ENCODE data around the gene PRR19. TPM values are rescaled to one million over a fixed set of nuclear protein-coding genes. Genes with fewer than 3 reads are reported as not detected.

The PRR19 gene
- total RNA-seq, 2 donors from 2014 or later, result 0.12 to 0.16 TPM

DNA sequence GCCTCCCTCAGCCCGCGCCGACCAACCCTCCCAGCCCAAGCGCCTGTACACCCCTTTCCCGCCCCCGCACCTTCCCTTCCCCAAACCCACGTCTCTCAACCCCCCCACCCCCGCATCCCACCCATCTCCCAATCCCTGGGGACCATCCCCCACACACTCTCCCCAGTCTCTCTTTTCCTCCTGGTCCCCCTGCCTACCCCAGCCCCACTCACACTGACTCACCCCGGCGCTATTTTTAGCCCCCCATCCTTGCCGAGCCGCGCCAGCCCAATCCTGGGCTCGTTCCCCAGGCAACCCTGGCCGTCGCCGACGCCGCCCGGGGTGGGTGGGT lies 21.2 kb upstream of the PRR19 start:
- ATAC-seq, result peak; percentile 17 to 50
- intact Hi-C loops (cut with DNase I), result no loop called here
- no peak for DNase-seq

DNA sequence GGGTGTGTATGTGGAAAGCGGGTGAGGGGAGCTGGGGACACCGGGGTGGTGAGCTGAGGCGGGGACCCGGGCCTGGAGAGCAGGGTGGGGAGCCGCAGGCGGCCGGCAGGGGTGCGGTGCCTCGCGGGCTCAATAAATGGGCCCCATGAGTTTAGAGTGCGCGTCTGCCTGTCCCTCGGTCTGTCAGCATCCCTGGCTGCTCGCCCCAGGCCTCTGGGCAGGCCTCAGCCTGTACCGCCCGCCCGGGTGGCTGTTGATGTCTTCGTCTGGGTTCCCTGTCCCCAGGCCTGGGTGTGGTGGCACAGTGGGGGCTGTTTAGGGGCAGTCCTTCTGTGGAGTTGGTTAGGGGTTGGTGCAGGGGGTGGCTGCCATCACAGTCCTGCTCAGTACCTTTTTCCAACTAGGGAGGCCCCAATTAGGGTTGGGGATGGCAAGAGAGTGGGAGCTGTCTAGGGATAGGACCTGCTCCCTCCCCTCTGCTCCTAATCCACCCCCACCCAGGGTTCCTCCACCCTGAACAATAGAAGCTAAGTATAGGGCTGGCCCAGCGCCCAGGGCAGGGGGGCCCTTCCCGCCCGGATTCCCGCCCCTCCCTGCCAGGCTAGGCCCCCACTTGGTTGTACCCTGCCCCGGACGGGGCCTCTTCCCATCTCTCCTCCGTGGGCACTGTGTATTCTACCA lies 20.6 kb upstream of the PRR19 start:
- intact Hi-C loops (cut with DNase I), result no loop called here
- ATAC-seq, result peak in 1 of 2 donors; percentile 0
- DNase-seq, result peak; percentile 74

DNA sequence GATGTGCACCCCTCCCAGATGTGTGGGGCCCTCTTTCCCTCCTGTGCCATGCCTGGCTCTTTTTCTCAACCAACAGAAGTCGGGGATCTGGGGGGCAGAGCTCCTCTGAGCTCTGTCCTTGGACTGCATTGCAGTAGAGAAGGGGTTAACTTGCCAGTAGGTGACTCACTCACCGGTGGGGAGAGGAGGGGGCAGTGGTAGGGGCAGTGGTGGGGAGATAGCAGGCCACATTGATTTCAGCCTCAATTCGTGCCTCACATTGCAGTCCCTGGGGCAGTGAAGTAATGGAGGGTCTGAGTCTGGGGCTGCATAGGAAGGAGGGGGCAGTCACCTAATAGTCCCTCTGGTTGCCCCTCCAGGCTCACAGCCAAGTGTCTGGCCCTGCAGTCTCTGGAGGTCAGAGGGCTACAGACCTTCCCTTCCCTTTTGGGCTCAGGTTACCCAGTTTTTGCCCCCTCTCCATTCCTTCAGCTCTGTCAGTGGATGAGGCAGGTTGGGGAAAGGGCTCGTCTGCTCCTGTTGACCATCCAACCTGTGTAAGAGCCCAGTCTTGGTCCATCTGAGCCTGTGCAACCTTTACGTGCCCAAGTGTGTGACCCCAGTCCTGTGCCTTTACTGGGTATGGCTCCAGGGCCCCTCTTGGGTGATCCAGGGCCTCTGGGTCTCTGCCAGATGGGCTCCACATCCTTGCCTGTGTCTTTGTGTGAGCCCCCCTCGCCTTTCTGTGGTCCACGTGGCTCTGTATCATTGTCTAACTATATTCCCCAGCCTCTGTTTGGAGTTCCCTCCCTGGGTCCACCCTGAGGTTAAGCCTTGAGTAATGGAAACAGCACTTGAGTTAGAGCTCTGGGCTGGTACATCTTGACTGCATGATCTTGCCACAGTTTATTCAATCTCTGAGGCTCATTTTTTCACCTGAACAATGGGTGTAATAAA lies 19.8 kb upstream of the PRR19 start:
- ATAC-seq (no peak), DNase-seq (no peak)
- intact Hi-C loops (cut with DNase I), result no loop called here

DNA sequence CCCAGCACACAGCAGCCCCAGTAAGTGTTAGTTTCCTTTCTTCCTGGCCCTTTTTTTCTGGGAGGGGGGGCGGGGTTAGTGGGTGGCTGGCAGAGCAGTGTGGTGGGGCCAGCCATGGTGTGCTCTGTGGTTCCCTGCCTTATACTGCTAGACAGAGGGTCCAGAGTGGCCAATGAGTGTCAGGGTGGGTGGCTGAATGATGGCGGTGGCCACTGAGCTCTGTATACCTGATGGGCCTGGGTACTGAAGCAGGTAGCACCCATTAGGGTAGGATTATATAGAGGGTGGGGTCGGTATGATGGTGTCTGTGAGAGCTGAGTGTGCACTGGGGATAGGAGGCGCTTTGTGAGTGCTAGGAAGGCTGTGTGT lies 19.1 kb upstream of the PRR19 start:
- intact Hi-C loops (cut with DNase I), result no loop called here
- no peak for DNase-seq

GRCh38 chr19:42283188-42284065 lies 18.5 kb upstream of the PRR19 start:
- intact Hi-C loops (cut with DNase I), result no loop called here
- peak; percentile 63 to 75 for ATAC-seq

More for the DNA sequence above, 19.1 kb upstream of the PRR19 start:
- no peak for ATAC-seq

DNA sequence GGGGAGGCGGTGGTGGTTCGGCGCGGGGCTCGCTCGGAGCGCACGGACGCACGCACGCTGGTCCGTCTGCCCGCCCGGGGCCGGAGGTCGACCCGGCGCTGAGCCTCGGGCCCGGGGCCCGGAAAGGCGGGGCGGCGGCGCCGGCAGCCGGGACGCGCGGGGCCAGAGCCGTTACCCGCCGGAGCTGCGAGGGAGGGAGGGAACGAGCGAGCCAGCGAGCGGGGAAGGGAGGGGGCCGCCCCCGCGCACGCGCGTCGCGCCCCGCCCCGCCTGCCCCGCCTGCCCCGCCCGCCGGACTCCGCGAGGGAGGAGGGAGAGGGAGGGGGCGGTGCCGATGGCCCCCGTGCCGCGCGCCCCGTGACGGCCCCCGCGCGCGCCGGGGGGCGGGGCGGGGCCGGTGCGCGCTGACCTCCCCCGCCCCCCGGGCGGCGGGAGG lies 17.8 kb upstream of the PRR19 start:
- ATAC-seq (peak; percentile 7 to 51), DNase-seq (peak; percentile 86)
- intact Hi-C loops (cut with DNase I), result no loop called here

More at GRCh38 chr19:42283188-42284065, 18.5 kb upstream of the PRR19 start:
- DNase-seq, result peak; percentile 95

GRCh38 chr19:42284591-42285341 lies 17.2 kb upstream of the PRR19 start:
- intact Hi-C loops (cut with DNase I), result no loop called here
- ATAC-seq (no peak), DNase-seq (no peak)

- ATAC-seq (no peak), DNase-seq (no peak)
- intact Hi-C loops (cut with DNase I), result no loop called here
Measured at GRCh38 chr19:42285541-42285941, 16.4 kb upstream of the PRR19 start.

- intact Hi-C loops (cut with DNase I), result no loop called here
- DNase-seq, result no peak
- ATAC-seq, result no peak
Measured at GRCh38 chr19:42285988-42286348, 16.0 kb upstream of the PRR19 start.

- no peak for ATAC-seq
- intact Hi-C loops (cut with DNase I), result no loop called here
- peak; percentile 66 for DNase-seq
Measured at GRCh38 chr19:42286349-42287016, 15.4 kb upstream of the PRR19 start.

GRCh38 chr19:42287017-42287826 lies 14.7 kb upstream of the PRR19 start:
- intact Hi-C loops (cut with DNase I), result no loop called here
- ATAC-seq, result no peak
- no peak for DNase-seq

DNA sequence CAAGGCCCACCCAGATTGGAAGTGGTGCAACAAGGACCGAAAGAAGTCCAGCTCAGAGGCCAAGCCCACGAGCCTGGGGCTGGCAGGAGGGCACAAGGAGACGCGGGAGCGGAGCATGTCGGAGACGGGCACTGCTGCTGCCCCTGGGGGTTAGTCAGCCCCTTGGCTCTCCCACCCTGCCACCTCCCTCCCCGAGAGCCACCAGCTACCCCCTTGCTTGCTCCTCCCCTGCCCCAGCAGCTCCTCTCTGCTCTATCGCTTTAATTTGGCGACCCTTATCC lies 14.2 kb upstream of the PRR19 start:
- intact Hi-C loops (cut with DNase I), result no loop called here
- DNase-seq, result no peak
- no peak for ATAC-seq

- ATAC-seq (no peak), DNase-seq (no peak)
- intact Hi-C loops (cut with DNase I), result no loop called here
Measured at GRCh38 chr19:42288387-42288786, 13.5 kb upstream of the PRR19 start.

- intact Hi-C loops (cut with DNase I), result no loop called here
Measured at GRCh38 chr19:42288881-42289555, 12.9 kb upstream of the PRR19 start.

GRCh38 chr19:42289556-42290041 lies 12.3 kb upstream of the PRR19 start:
- DNase-seq, result no peak
- no peak for ATAC-seq
- intact Hi-C loops (cut with DNase I), result loop anchor here in 1 of 2 donors (5.0 kb wide), 1 partner anchor 42 kb away; no protein-coding TSS in a partner anchor

More at GRCh38 chr19:42288881-42289555, 12.9 kb upstream of the PRR19 start:
- DNase-seq (no peak), ATAC-seq (no peak)

GRCh38 chr19:42290136-42290522 lies 11.8 kb upstream of the PRR19 start:
- ATAC-seq, result no peak
- intact Hi-C loops (cut with DNase I), result loop anchor here in 1 of 2 donors (5.0 kb wide), 1 partner anchor 43 kb away; no protein-coding TSS in a partner anchor
- no peak for DNase-seq
